SJSA1 (cell line): Measurements from ENCODE around the gene TFDP2. TPM values are rescaled to one million over a fixed set of nuclear protein-coding genes. Genes with fewer than 3 reads are reported as not detected.

Experiments used
- DNase-seq, 2 experiments: peaks; one replicate each; pipeline ENCODE4 v3.0.0-alpha.2; 2015 to 2020; ENCODE audit warnings: low spot score in 2 of 2, low read depth in 1 of 2
- H3K27ac ChIP-seq: fragments of 250-450 bp; sonication (Bioruptor Pico); 2 replicates; pipeline ENCODE4 v1.5.1; 2020; ENCODE audit warnings: mild to moderate bottlenecking, moderate library complexity
- H3K27me3 ChIP-seq: fragments of 250-450 bp; sonication (Bioruptor Pico); replicated peaks from 2 replicates; pipeline ENCODE4 v1.5.1; 2020; ENCODE audit warnings: mild to moderate bottlenecking, moderate library complexity
- H3K36me3 ChIP-seq: fragments of 250-450 bp; sonication (Bioruptor Pico); 2 replicates; pipeline ENCODE4 v1.5.1; 2020; ENCODE audit warnings: mild to moderate bottlenecking
- H3K4me1 ChIP-seq: fragments of 250-450 bp; sonication (Bioruptor Pico); replicated peaks from 2 replicates; pipeline ENCODE4 v1.6.1; 2021; ENCODE audit warnings: mild to moderate bottlenecking
- H3K4me3 ChIP-seq: fragments of 250-450 bp; sonication (Bioruptor Pico); 2 replicates; pipeline ENCODE4 v1.5.1; 2020; ENCODE audit warnings: mild to moderate bottlenecking
- H3K9me3 ChIP-seq: fragments of 250-450 bp; sonication (Bioruptor Pico); replicated peaks from 2 replicates; pipeline ENCODE4 v1.5.1; 2020; ENCODE audit warnings: mild to moderate bottlenecking
- total RNA-seq: library from RNA; depleted of rRNA; stranded (reverse); fragments of >200 nt; shearing (Covaris generic); gene quantifications from 2 replicates; pipeline ENCODE4 v1.2.3, GENCODE V29; 2014

TFDP2 gene
- total RNA-seq, 1 experiment from 2014 or later: 119 TPM

GRCh38 chr3:142035308-142035922, 113.9 kb downstream of the TFDP2 start:
- DNase-seq: no peak
- no peaks in the 10 kb centered on the region for H3K36me3 ChIP-seq

GRCh38 chr3:142033292-142033691, 116.1 kb downstream of the TFDP2 start:
- Histone ChIP-seq H3K27me3 (no peaks in the 10 kb centered on the region), H3K4me1 (no peaks in the 10 kb centered on the region), H3K4me3 (no peak overlapping the region), H3K9me3 (no peaks in the 10 kb centered on the region), H3K27ac (no peak overlapping the region), H3K36me3 (no peaks in the 10 kb centered on the region)
- DNase-seq: no peak

More at GRCh38 chr3:142035308-142035922, 113.9 kb downstream of the TFDP2 start:
- Histone ChIP-seq H3K4me3 (no peak overlapping the region), H3K9me3 (no peaks in the 10 kb centered on the region), H3K4me1 (no peaks in the 10 kb centered on the region), H3K27me3 (no peaks in the 10 kb centered on the region), H3K27ac (no peak overlapping the region)

- Histone ChIP-seq H3K9me3 (no peaks in the 10 kb centered on the region), H3K27ac (no peak overlapping the region), H3K4me3 (no peak overlapping the region), H3K4me1 (no peaks in the 10 kb centered on the region), H3K27me3 (no peaks in the 10 kb centered on the region), H3K36me3 (no peaks in the 10 kb centered on the region)
- DNase-seq: no peak
Measured at GRCh38 chr3:142031575-142031974, 117.8 kb downstream of the TFDP2 start.

GRCh38 chr3:142029791-142030190, 119.6 kb downstream of the TFDP2 start:
- H3K4me1 ChIP-seq: no peaks in the 10 kb centered on the region
- DNase-seq: no peak
- H3K36me3 ChIP-seq: no peaks in the 10 kb centered on the region
- H3K9me3 ChIP-seq: no peaks in the 10 kb centered on the region
- H3K27me3 ChIP-seq: no peaks in the 10 kb centered on the region
- no peak overlapping the region for H3K4me3 ChIP-seq
- H3K27ac ChIP-seq: no peak overlapping the region

- DNase-seq: no peak
- Histone ChIP-seq H3K27ac (no peak overlapping the region), H3K36me3 (no peaks in the 10 kb centered on the region), H3K27me3 (no peaks in the 10 kb centered on the region), H3K4me3 (no peak overlapping the region), H3K4me1 (no peaks in the 10 kb centered on the region), H3K9me3 (no peaks in the 10 kb centered on the region)
Measured at GRCh38 chr3:142029052-142029642, 120.2 kb downstream of the TFDP2 start.

GRCh38 chr3:142028243-142028777, 121.0 kb downstream of the TFDP2 start:
- H3K9me3 ChIP-seq: no peaks in the 10 kb centered on the region
- H3K36me3 ChIP-seq: no peaks in the 10 kb centered on the region
- peak in 1 of 2 experiments; percentile 37 for DNase-seq
- peak overlapping the region; percentile 28 for H3K4me3 ChIP-seq
- H3K27ac ChIP-seq: no peak overlapping the region
- H3K4me1 ChIP-seq: no peaks in the 10 kb centered on the region
- no peaks in the 10 kb centered on the region for H3K27me3 ChIP-seq

- H3K27me3 ChIP-seq: no peaks in the 10 kb centered on the region
- no peaks in the 10 kb centered on the region for H3K4me1 ChIP-seq
- no peak overlapping the region for H3K27ac ChIP-seq
- DNase-seq: peak; percentile 29 to 51
- H3K4me3 ChIP-seq: peak overlapping the region; percentile 28
- H3K36me3 ChIP-seq: no peaks in the 10 kb centered on the region
- no peaks in the 10 kb centered on the region for H3K9me3 ChIP-seq
Measured at GRCh38 chr3:142027735-142028134, 121.6 kb downstream of the TFDP2 start.

GRCh38 chr3:142027300-142027699, 122.0 kb downstream of the TFDP2 start:
- DNase-seq: no peak
- H3K27ac ChIP-seq: no peak overlapping the region
- H3K27me3 ChIP-seq: no peaks in the 10 kb centered on the region
- no peaks in the 10 kb centered on the region for H3K36me3 ChIP-seq
- H3K9me3 ChIP-seq: no peaks in the 10 kb centered on the region
- peak overlapping the region; percentile 28 for H3K4me3 ChIP-seq
- H3K4me1 ChIP-seq: no peaks in the 10 kb centered on the region

- Histone ChIP-seq H3K4me3 (no peak overlapping the region), H3K9me3 (no peaks in the 10 kb centered on the region), H3K27me3 (no peaks in the 10 kb centered on the region), H3K4me1 (no peaks in the 10 kb centered on the region), H3K36me3 (no peaks in the 10 kb centered on the region), H3K27ac (no peak overlapping the region)
- no peak for DNase-seq
Measured at GRCh38 chr3:142026333-142026732, 123.0 kb downstream of the TFDP2 start.

- no peaks in the 10 kb centered on the region for H3K9me3 ChIP-seq
- H3K4me1 ChIP-seq: no peaks in the 10 kb centered on the region
- no peaks in the 10 kb centered on the region for H3K27me3 ChIP-seq
- no peak overlapping the region for H3K27ac ChIP-seq
- H3K36me3 ChIP-seq: no peaks in the 10 kb centered on the region; the same call in 1 of the 2 replicates
- no peak for DNase-seq
- H3K4me3 ChIP-seq: no peak overlapping the region
Measured at GRCh38 chr3:142022381-142022780, 127.0 kb downstream of the TFDP2 start.

- H3K9me3 ChIP-seq: no peaks in the 10 kb centered on the region
- no peaks in the 10 kb centered on the region for H3K4me1 ChIP-seq
- DNase-seq: no peak
- no peak overlapping the region for H3K4me3 ChIP-seq
- no peak overlapping the region for H3K27ac ChIP-seq
- H3K36me3 ChIP-seq: no peaks in the 10 kb centered on the region; the same call in 1 of the 2 replicates
- H3K27me3 ChIP-seq: no peaks in the 10 kb centered on the region
Measured at GRCh38 chr3:142021127-142021526, 128.2 kb downstream of the TFDP2 start.

GRCh38 chr3:142019794-142020320, 129.5 kb downstream of the TFDP2 start:
- Histone ChIP-seq H3K36me3 (no peaks in the 10 kb centered on the region; the same call in 1 of the 2 replicates), H3K4me3 (no peak overlapping the region), H3K27ac (no peak overlapping the region), H3K27me3 (no peaks in the 10 kb centered on the region), H3K4me1 (no peaks in the 10 kb centered on the region), H3K9me3 (no peaks in the 10 kb centered on the region)
- DNase-seq: no peak

- no peak overlapping the region for H3K27ac ChIP-seq
- no peaks in the 10 kb centered on the region for H3K27me3 ChIP-seq
- no peak overlapping the region for H3K4me3 ChIP-seq
- DNase-seq: no peak
- no peaks in the 10 kb centered on the region for H3K36me3 ChIP-seq
- no peaks in the 10 kb centered on the region for H3K4me1 ChIP-seq
- H3K9me3 ChIP-seq: no peaks in the 10 kb centered on the region
Measured at GRCh38 chr3:142013993-142014392, 135.4 kb downstream of the TFDP2 start.

GRCh38 chr3:142013326-142013980, 135.9 kb downstream of the TFDP2 start:
- no peaks in the 10 kb centered on the region for H3K9me3 ChIP-seq
- H3K27ac ChIP-seq: no peak overlapping the region
- no peak for DNase-seq

More at GRCh38 chr3:142013326-142013980, 135.9 kb downstream of the TFDP2 start:
- no peaks in the 10 kb centered on the region for H3K27me3 ChIP-seq
- no peak overlapping the region for H3K4me3 ChIP-seq
- H3K36me3 ChIP-seq: no peaks in the 10 kb centered on the region
- H3K4me1 ChIP-seq: no peaks in the 10 kb centered on the region
